NB4 (cell line): ENCODE results near the gene DAP.
"Not testable (repeated sequence)": the region's sequence is repeated elsewhere in the genome, so short reads cannot be mapped to it uniquely, and the experiment has no call there.

ENCODE experiments used
- MAX ChIP-seq: IDR thresholded peaks from 2 replicates; pipeline ENCODE4 v1.6.1; 2011; ENCODE audit warnings: low read depth, low read length
- MYC ChIP-seq: IDR thresholded peaks from 2 replicates; pipeline ENCODE4 v1.6.1; 2011; ENCODE audit warnings: low read depth, low read length
- POLR2A ChIP-seq: IDR thresholded peaks from 2 replicates; pipeline ENCODE4 v1.6.1; 2011; ENCODE audit warnings: mild to moderate bottlenecking; ENCODE audit not compliant: insufficient read length; ENCODE audit errors: extremely low read depth
- TF ChIP-seq, protein P1 (sequence below): IDR thresholded peaks from one replicate; pipeline ENCODE4 v1.5.1; 2012; ENCODE audit warnings: low read depth, low read length

DNA sequence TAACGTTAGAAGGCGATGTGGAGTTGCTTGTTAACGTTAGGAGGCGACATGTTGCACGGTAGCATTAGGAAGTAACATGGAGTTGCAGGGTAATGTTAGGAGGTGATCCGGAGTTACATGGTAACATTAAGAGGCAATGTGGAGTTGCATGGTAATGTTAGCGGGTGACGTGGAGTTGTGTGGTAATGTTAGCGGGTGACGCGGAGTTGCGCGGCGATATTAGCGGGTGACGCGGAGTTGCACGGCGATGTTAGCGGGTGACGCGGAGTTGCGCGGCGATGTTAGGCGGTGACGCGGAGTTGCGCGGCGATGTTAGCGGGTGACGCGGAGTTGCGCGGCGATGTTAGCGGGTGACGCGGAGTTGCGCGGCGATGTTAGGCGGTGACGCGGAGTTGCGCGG is 122.3 kb downstream of the DAP start:
- TF ChIP-seq, protein P1, sequence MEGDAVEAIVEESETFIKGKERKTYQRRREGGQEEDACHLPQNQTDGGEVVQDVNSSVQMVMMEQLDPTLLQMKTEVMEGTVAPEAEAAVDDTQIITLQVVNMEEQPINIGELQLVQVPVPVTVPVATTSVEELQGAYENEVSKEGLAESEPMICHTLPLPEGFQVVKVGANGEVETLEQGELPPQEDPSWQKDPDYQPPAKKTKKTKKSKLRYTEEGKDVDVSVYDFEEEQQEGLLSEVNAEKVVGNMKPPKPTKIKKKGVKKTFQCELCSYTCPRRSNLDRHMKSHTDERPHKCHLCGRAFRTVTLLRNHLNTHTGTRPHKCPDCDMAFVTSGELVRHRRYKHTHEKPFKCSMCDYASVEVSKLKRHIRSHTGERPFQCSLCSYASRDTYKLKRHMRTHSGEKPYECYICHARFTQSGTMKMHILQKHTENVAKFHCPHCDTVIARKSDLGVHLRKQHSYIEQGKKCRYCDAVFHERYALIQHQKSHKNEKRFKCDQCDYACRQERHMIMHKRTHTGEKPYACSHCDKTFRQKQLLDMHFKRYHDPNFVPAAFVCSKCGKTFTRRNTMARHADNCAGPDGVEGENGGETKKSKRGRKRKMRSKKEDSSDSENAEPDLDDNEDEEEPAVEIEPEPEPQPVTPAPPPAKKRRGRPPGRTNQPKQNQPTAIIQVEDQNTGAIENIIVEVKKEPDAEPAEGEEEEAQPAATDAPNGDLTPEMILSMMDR, result not testable (repeated sequence)
- TF ChIP-seq POLR2A, MAX, MYC: not testable (repeated sequence)
